Measurements from ENCODE around the gene SP3.

SP3 gene

GRCh38 chr2:173982918-173983317 is 17.7 kb upstream of the SP3 start:
- TF ChIP-seq CTCF (IDR thresholded peaks at IDR 0.05; ENCODE audit: low read depth, low read length, missing control alignments), result no peak
- Histone ChIP-seq H3K4me3 (ENCODE audit: low read depth, low read length) (no peak overlapping the region), H3K27me3 (replicated peaks) (no peaks in the 10 kb centered on the region), H3K27ac (no peak overlapping the region), H3K36me3 (replicated peaks) (no peaks in the 10 kb centered on the region)
- in situ Hi-C loops (cut with HindIII; ENCODE audit: low pct_ligation_motif_present, low sequenced_read_pairs), result no loop called here
- DNase-seq, result peak; percentile 25

- in situ Hi-C loops (cut with HindIII; ENCODE audit: low pct_ligation_motif_present, low sequenced_read_pairs), result no loop called here
- H3K27me3 ChIP-seq (replicated peaks), result no peaks in the 10 kb centered on the region
- no peak overlapping the region for H3K27ac ChIP-seq
- H3K36me3 ChIP-seq (replicated peaks), result no peaks in the 10 kb centered on the region
- no peak for TF ChIP-seq CTCF (IDR thresholded peaks at IDR 0.05; ENCODE audit: low read depth, low read length, missing control alignments)
- no peak overlapping the region for H3K4me3 ChIP-seq (ENCODE audit: low read depth, low read length)
- no peak for DNase-seq
These were observed 17.1 kb upstream of the SP3 start for GRCh38 chr2:173982182-173982714.

GRCh38 chr2:173981520-173981919 is 16.3 kb upstream of the SP3 start:
- TF ChIP-seq CTCF (IDR thresholded peaks at IDR 0.05; ENCODE audit: low read depth, low read length, missing control alignments), result no peak
- Histone ChIP-seq H3K27me3 (replicated peaks) (no peaks in the 10 kb centered on the region), H3K27ac (no peak overlapping the region), H3K36me3 (replicated peaks) (no peaks in the 10 kb centered on the region), H3K4me3 (ENCODE audit: low read depth, low read length) (no peak overlapping the region)
- no peak for DNase-seq
- in situ Hi-C loops (cut with HindIII; ENCODE audit: low pct_ligation_motif_present, low sequenced_read_pairs), result no loop called here

- in situ Hi-C loops (cut with HindIII; ENCODE audit: low pct_ligation_motif_present, low sequenced_read_pairs), result no loop called here
These were observed 14.7 kb upstream of the SP3 start for GRCh38 chr2:173979751-173980351.

GRCh38 chr2:173978447-173978846 is 13.3 kb upstream of the SP3 start:
- in situ Hi-C loops (cut with HindIII; ENCODE audit: low pct_ligation_motif_present, low sequenced_read_pairs), result no loop called here
- no peak overlapping the region for H3K27ac ChIP-seq
- H3K4me3 ChIP-seq (ENCODE audit: low read depth, low read length), result no peak overlapping the region
- no peak for DNase-seq
- H3K36me3 ChIP-seq (replicated peaks), result no peaks in the 10 kb centered on the region
- no peak for TF ChIP-seq CTCF (IDR thresholded peaks at IDR 0.05; ENCODE audit: low read depth, low read length, missing control alignments)
- H3K27me3 ChIP-seq (replicated peaks), result no peaks in the 10 kb centered on the region

More at GRCh38 chr2:173979751-173980351, 14.7 kb upstream of the SP3 start:
- no peak for DNase-seq
- no peaks in the 10 kb centered on the region for H3K27me3 ChIP-seq (replicated peaks)
- no peak overlapping the region for H3K27ac ChIP-seq
- no peaks in the 10 kb centered on the region for H3K36me3 ChIP-seq (replicated peaks)
- H3K4me3 ChIP-seq (ENCODE audit: low read depth, low read length), result no peak overlapping the region
- TF ChIP-seq CTCF (IDR thresholded peaks at IDR 0.05; ENCODE audit: low read depth, low read length, missing control alignments), result no peak

GRCh38 chr2:173972636-173973035 is 7.5 kb upstream of the SP3 start:
- DNase-seq, result no peak
- Histone ChIP-seq H3K36me3 (replicated peaks) (no peaks in the 10 kb centered on the region), H3K27me3 (replicated peaks) (no peaks in the 10 kb centered on the region), H3K4me3 (ENCODE audit: low read depth, low read length) (no peak overlapping the region), H3K27ac (no peak overlapping the region)
- no peak for TF ChIP-seq CTCF (IDR thresholded peaks at IDR 0.05; ENCODE audit: low read depth, low read length, missing control alignments)
- in situ Hi-C loops (cut with HindIII; ENCODE audit: low pct_ligation_motif_present, low sequenced_read_pairs), result no loop called here
